Right forelimb (tissue), 1 donor: ENCODE results near the gene AKT1.
"Not testable (repeated sequence)": the region's sequence is repeated elsewhere in the genome, so short reads cannot be mapped to it uniquely, and the experiment has no call there.

ENCODE experiments used
- DNase-seq: peaks from one replicate; pipeline ENCODE4 v3.0.0-alpha.2; 2018

The AKT1 gene

DNA sequence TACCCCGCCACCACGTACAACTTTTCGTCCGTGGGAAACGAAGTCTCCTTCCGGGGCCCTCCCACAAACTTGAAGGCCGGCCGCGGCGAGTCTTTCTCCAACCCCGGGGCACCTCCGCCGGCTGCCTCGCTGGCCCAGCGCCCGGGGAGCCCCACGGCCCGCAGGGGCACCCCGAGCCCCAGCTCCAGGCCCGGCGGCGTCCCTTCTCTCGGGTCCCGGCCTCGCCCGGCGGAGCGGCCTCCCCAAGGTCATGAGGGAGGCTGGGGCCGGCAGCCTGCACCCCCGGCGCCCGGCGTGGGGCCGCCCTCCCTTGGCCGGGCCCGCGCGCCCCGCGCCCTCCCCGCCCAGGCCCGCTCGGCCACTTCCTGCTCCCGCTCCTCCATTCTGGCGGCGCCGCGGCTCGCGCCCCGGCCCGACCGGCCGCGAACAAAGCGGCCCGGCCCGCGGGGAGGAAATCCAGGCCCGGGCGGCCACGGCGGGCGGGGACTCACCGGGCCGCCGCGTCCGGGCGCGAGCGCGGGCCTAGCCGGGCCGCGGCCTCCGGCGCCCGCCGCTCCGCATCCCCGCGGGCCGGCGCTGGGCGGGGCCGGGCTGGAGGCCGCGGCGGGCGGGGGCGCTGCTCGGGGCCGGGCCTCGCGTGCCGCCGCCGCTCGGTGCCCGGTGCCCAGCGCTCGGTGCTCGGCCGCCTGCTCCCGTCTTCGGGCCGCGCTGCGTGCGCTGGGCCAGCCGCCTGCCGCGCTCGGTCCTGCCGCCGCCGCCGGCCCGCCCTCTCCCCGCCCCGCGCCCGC lies at the start of gene AKT1:
Gene AKT1, minus strand, starts transcription at position 756 of the 788 bp plus-strand sequence. CDS start 3,105 bp downstream, outside the sequence.
- no peak for DNase-seq

DNA sequence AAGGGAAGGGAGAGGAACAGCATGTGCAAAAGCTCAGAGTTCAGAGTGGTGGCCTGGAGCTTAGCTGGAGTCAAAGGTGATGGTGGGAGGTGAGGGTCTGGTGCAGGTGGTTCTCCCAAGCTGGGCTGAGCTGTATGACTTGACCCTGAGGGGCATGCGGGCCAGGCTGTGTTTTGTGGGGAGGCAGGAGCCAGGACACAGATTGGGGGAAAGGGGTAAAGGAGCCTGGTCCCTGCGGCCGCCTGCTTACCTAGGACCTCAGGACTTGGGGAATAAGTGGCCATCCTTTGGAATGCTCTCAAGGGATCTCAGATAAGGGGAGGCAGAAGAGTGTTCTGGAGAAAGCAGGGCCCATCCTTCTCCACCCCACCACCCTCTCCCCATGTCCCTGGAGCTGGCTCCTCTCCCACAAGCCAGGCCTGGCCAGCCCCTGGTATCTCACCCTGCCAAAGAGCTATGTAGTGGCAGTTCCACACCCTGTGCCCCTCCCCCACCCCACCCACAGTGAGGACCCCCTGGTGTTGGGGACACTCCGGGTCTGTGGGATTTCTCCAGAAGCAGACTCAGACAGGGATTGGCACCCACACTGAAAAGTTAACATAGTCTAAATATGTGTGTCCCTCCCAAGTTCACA lies 49.6 kb upstream of the AKT1 start:
- DNase-seq = no peak

DNA sequence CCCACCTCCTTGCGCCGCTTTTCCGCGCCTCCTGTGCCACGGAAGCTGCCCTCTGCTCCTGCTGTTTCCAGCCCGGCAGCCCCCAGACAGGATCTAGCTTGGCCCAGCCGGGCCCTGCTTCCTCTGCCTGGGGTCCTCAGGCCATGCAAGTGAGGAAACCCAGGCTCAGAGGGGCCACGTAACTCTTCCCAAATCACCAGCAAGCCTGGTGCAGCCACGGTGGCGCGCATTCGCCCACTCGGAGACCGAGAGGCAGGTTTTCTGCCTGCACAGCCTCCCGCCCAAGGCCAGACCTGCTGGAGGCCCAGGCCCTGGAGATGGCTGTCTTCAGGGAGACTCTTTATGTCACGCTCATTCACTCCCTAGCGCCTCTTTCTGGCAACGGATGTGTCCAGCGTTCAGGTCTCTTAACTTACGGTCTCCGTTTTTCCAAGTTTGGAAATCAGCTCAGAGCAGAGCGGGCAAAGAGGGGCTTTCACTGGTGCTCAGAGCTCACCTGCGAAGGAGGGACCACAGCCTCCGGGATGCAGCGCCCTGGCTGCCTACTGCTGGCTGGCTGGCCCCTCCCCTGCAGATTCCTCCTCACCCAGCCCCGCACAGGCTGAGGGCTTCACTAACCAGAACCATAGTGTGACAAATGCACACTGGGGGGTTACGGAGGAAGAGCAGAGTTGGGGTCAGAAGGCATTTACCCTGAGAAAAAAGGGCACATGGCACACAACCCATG lies 48.9 kb upstream of the AKT1 start:
- DNase-seq = no peak

DNA sequence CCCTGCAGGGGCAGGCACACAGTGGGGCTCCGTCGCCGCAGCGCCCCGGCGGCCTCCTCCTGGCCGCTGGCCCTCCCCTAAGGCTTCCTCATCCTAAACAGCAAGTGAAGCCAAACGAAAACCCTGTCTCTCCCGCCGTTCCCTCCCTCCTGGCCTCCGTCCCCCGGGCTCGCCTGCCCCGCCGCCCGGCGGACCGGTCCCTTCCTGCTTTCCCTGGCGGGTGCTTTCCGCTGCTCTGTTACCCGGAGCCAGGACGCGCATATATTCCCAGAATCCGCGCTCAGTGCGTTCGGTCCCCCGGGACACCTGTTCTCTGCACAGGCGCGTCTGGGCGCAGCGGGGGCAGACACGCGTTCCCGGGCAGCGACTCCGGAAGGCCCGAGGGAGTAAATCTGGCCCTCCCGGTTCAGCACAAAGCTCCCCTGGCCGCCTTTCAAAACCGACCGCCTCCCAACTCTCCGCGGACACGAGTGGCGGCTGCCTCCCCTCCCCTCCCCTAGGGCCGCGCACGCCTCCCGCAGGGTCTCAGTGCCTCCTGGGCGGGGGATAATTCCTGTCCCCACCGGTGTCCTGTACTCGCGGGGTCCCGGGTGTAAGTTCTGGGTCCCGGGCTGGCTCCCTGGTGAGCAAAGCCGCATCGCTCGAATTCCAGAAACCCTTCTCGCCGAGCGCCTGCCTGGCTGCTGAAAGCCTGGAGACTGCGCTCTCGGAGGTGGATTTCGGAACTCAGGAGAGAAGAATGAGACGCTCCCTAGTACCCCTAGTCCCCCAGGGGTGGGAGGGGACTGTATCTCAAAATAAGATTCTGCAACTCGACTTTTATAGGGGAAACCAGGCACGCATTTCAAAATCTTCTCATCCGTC lies 48.1 kb upstream of the AKT1 start:
- no peak for DNase-seq

DNA sequence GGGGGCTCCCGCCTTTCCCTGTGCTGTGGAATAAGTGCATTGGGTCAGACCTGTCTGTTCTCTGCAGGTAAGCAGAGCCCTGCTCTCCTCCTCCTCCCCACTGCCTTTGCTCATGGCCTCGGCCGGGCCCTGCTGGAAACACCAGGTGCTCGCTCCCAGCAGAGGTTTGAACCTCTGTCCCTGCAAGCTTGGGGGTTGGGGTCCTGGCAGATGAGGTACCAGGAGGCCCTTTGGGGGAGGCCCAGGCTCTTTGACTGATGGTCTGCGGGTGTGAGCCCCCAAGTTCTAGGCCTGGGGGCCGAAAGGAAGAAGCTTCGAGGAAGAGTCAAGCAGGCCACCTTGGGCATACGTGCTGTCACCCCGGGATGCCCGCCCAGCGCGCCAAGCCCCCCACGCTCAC lies 47.5 kb upstream of the AKT1 start:
- DNase-seq = no peak

DNA sequence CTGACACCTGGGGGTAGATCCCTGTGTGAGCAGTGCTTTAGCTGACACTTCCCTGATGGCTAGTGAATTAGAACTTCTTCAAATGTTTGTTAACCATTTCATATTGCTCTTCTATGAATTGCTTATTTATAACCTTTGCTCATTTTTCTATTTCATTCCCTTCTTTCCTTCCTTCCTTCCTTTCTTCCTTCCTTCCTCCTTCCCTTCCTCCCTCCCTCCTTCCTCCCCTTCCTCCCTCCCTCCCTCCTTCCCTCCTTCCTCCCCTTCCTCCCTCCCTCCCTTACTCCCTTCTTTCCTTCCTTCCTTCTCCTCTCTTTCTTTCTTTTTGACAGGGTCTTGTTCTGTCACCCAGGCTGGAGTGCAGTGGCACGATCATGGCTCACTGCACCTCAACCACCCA lies 46.2 kb upstream of the AKT1 start:
- no peak for DNase-seq

DNA sequence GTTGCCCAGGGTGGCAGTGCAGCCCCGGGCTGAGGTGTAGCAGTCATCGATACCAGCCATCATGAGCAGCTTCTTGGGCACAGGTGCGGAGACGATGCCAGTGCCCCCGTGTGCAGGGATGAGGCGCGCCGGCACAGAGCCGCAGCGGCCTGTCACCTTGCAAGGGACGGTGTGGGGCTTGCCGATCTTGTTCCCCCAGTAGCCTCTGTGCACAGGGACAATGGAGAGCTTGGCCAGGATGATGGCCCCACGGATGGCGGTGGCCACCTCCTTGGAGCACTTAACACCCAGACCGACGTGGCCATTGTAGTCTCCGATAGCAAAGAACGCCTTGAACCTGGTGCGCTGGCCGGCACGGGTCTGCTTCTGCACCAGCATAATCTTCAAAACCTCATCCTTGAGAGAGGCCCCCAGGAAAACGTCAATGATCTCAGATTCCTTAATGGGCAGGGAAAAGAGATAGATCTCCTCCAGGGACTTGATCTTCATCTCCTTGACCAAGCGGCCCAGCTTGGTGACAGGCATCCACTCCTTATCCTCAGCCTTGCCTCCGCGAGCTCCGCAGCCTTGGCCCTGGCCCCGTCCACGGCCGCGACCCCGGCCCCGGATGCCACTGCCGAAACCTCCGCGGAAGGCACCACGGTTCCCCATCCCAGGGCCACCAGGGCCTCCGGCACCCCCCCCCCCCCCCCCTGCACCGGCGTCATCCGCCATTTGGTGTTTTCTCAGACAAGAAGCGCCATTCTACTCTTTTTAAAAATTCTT lies 40.8 kb upstream of the AKT1 start:
- not testable (repeated sequence) for DNase-seq

DNA sequence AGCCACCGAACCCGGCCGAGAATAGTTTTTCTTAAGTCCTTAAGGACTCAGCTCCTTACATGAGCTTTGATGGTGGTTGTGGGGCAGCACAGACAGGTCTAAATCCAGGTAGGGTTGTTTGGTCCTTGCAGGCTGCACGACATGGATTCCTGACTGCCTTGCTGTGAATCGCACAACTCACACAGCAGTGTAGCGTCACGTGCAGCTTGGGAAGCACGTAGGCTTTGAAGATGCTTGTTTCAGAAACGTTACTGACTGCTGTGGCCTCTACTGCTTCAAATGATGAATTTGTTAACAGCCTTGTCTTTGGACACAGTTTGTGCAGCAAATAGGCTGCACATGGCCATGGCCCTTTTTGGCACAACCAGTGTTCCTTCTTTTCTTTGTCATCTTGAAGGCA lies 35.2 kb upstream of the AKT1 start:
- no peak for DNase-seq

DNA sequence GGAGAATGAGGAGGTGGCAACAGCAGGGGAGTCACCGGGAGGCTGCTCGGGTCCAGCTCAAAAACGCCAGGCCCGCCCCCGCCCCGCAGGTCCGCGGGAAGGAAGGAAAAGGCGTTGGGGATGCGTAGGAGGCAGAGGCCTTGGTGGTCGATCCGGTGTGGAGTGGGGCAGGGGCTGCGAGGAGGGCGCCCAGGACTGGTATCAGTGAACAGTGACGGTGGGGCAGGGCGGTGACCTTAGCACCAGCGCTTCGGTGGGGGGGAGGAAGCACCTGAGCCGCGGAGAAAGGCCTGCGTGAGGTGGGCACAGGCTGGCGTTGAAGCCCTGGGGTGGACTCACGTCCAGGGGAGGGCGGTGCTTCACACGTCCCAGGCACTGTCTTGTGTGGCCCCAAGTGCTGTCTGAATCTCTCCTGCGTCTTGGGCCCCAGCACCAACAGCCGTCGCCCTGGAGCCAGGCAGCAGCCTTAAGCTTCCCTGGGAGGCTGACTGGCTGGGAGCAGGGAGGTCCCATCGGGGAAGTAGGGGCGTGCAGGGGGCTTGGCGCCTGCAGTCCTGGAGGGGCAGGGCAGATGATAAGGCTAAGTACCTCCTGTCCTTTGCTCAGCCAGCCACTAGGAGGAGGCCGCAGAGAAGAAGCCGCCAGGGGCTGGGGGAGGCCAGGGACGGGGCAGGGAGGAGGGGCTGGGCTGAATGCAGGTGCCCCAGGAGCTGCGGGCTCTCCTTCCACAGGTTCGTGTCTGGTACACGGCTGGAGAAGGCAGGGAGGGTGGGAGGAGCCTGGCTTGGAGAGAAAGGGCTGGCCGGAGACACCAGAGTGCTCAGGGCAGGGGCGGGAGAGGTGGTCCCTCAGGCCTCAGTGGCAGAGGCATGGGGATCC lies 31.9 kb upstream of the AKT1 start:
- DNase-seq = no peak

DNA sequence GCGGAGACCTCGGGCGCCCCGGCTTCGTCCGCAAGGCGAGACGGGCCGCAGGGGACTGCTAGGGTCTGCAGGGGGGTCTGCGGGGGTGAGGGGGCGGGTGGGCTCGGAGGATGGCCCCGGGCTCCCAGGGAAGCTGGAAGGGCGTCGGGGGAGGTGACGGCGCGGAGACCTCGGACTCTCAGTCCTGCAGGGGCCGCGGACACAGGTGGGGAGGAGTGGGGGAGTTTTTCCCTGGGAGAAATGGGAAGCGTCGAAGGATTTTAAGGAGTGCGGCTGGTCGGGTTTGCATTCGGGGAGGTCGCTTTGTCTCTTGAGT lies 31.3 kb upstream of the AKT1 start:
- DNase-seq = no peak

DNA sequence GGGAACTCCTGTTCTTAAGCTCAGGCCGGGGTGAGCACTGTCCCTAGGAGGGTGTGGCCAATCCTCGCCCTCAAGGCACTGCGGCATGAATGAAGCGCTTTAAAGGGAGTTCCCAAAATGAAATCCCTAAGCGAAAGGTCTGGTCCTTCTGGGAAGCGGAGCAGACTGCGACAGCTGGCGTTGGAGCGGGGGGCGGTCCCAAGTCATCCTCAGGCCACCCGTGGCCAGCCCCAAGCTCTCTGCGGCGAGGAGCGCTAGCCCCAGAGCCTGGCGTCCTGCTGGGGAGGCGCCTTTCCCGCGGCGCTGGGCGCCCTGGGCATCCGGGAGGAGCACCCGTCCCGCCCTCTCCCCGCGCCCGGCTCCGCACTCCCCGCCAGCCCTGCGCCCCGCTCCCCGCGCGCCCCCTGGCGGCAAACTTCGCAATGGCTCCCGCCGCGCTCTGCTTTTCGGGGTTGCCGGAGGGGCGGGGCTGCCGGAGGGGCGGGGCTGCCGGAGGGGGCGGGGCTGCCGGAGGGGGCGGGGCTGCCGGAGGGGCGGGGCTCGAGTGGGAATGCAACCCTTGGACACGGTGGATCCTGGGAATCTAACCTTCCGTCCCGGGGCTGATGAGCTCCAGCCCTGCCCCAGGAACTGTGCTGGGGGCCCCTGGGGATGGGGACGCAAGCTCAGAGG lies 30.8 kb upstream of the AKT1 start:
- DNase-seq = peak; percentile 96

DNA sequence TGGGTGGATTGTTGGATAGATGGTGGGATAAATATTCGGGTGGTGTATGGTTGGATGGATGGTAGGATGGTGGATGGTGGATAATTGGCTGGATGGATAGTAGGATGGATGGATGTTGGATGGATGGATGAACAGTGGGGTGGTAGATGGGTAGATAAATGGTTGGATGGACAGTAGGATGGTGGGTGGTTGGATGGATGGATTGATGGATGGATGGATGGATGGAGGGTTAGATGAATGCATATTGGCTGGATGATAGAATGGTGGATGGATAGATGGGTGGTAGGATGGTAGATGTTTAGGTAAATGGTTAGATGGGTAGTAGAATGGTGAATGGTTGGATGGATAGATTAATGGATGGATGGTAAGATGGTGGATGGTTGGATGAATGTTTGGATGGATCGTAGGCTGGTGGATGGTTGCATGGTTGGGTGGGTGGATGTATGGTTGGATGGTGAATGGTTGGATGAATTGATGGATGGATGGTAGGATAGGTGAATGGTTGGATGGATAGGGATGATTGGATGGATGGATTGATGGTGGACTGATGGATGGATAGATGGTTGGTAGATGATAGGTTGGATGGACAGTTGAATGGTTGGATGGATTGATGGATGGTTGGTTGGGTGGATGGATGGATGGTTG lies 28.9 kb upstream of the AKT1 start:
- DNase-seq = no peak

DNA sequence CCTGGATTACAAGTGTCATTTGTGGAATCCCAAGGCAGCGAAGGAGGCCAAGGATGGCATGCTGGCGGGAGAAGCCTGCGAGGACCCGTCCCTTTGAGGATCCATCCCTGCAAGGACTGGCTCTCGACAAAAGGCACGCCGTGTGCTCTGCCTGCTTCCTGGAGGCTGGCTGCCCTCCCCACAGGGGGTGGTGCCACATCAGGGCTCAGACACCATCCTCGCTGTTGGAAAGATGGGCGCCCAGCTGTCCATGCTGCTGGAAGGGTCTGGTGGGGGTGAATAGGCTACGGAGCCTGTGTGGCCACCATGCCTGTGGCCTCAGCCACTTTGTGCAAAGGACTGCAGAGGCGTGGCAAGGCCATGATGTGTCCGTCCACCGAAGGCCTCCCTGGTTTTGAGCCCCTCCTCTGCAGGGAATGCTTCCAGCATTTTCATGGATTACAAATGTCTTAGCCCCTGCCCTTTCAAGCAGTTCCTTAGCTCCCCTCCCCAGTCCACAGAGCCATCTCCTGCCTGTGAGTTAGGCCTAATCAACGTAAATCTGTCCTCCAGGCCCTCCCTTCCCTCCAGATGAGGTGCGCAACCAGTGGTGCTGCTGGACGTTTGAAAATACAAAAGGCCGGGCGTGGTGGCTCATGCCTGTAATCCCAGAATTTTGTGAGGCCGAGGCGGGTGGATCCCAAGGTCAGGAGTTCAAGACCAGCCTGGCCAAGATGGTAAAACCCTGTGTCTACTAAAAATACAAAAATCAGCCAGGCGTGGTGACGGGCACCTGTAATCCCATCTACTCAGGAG lies 27.5 kb upstream of the AKT1 start:
- DNase-seq = no peak

DNA sequence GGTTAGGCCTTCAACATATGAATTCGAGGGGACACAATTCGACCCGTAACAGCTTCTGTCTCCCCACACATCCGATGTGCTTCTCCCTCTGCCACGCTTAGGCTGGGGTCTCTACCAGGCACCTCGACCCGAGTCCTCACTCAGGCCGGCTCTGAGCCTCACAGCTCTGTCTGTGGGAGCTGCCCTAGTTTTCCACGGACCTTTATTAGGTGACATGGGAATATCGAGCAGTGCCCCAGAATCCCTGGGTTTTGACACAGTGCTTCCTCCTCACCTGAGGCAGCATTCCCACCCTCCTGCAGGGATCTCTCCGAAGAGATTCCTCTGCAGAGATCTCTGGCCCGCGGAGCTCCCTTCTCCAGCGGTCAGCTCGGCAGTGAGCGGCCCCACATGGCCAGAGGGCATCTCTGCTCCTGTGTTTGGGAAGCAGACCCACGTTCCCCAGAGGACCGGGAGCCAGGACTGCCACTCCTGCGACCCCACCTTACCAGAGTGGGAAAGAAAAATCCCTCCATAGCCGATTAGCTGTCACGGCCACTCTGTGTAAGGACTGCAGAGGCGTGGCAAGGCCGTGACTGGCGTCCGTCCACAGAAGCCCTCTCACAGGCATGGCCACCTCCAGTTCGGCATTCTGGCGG lies 26.5 kb upstream of the AKT1 start:
- DNase-seq = no peak

DNA sequence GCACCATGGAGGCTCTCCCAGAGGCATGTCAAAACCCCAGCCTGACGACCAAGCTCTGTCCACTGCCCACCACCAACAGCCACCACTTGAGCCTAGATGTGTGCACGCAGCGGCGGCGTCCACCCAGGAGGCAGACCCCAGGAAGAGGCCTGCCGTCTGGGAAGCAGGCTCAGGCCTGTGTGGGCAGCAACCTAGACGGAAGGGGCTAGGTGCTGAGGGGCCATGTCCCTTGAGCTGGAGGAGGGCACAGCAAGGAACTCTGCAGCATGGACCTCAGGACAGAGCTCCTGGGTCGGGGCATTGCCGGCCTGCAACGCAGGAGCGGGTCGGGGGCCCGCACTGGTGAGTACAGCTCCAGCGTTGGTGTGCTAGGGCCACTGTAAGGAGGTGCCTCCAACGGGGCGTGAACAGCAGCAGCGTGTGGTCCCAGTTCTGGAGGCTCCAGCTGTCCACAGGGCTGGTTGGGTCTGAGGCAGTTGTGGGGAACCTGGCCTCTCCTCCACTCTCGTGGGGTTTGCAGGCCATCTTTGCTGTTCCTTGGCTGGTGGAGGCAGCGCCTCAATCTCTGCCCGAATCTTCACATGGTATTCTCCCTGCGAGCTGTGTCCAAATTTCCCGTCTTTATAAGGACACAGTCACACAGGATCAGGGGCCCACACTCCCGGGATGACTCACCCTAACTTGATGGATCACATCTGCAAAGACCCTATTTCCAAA lies 25.8 kb upstream of the AKT1 start:
- DNase-seq = no peak

DNA sequence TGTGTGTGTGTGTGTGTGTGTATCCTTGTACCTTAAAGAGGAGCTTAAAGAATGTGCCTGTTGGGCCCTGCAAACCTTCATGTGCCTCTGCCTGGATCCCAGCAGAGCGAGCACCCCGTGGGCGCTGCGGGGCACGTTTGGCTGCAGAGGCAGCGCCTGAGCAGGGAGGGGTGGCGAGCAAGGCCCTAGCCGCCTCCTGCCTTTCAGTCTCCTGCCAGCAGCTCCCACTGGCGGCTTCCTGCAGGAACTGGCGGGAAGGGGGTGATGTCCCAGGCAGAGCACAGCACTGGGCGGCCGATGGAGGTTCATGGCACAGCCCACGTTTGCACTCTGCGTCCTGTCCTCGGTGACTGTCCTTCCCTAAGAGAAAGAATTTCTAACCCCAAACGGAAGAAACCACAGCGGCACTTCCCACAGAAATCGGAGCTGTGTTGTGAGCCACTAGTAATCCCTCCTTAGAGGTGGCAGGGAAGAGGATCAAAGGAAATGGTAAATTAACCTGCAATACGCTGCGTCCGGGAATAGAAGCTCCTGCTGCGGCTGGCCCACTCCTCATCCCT lies 25.2 kb upstream of the AKT1 start:
- DNase-seq = no peak

DNA sequence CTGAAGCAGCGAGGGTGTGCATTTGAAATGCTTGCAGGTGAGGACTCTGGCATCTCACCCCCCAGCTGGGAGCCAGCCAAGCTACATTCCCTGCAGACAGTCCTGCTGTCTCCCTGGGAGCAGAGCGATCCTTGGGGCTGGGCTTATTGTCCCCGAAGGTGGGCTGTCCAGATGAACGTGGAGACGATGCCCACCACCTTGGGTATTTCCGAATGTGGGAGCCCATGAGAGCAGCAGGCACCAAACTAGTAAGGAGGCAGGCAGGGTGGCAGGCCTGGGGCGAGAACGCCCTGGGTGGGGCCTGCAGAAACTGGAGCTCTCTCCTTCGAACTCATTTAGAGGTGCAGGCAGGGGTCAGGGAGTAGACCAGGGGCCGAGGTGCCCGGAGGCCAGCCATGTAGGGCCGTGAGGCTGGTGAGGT lies 23.8 kb upstream of the AKT1 start:
- no peak for DNase-seq

DNA sequence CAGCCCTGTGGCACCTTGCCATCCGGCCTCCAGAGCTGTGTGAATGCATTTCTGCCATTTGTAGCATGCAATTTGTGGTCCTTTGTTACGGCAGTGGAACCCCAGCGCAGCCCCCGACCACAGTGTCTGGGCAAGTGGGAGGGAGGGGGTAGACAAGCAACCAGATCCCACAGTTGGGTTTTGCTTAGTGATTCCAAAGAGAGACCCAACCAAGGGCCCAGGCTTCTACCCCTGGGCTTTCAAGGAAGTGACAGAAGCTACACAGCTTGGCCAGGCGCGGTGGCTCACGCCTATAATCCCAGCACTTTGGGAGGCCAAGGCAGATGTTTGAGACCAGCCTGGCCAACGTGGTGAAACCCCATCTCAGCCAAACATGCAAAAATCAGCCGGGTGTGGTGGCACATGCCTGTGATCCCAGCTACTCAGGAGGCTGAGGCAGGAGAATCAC lies 23.2 kb upstream of the AKT1 start:
- no peak for DNase-seq
